ENCODE data around the gene CDCA5. TPM values are rescaled to one million over a fixed set of nuclear protein-coding genes. Genes with fewer than 3 reads are reported as not detected.

Gene CDCA5
- total and polyA plus RNA-seq, 8 donors: 0.08 to 1.2 (median 0.43) TPM

DNA sequence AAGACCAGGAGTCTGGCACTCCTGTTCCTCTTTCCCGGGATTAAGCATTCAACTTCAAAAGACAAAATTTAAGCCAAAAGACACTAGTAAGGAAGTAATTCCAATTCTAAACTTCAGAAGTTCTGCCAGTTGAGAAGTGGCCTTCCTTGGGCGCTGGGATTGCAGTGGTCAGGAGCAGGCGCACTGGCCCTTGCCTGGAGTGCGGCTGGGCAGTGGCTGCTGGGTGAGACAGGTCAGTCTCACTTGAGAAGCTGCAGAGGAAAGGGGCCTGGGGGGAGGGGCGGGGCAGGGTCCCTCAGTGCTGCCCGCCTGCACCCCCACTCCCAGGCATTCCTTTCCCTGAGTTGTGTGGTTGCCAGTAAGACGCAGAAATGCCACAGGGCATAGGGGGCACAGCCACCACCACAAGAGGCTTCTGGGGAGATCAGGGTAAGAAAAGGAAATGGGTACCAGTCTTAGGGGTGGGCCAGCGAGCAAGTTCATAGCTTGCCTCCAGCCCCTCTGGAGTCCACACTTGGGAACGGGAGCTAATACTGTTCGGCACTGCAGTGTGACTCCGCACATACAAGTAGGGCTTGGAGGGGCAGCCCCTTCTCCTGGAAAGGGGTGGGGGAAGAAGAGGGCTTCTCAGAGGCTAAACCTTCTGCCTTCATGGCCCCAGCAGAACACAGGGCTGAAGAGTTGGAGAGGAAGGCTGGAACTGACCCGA is 43.8 kb upstream of the CDCA5 start:
- FAIRE-seq (no peak), DNase-seq (no peak), ATAC-seq (peak in 1 of 4 donors; percentile 2)
- H3K4me1 ChIP-seq: peaks cover 0 to 18% (median 5%) of the 10 kb centered on the region in 3 donors
- WGBS, 2 donors: 74 to 85% methylated on average over 12 of the region's 12 CpGs
- no peak overlapping the region for H3K27ac ChIP-seq
- H3K36me3 ChIP-seq: peaks cover 6 to 70% (median 61%) of the 10 kb centered on the region in 3 donors
- TF ChIP-seq CTCF (IDR thresholded peaks at IDR 0.05): no peak
- H3K9me3 ChIP-seq: no peaks in the 10 kb centered on the region
- intact Hi-C loops (cut with DNase I): no loop called here
- no peaks in the 10 kb centered on the region for H3K27me3 ChIP-seq
- no peak overlapping the region for H3K4me3 ChIP-seq

DNA sequence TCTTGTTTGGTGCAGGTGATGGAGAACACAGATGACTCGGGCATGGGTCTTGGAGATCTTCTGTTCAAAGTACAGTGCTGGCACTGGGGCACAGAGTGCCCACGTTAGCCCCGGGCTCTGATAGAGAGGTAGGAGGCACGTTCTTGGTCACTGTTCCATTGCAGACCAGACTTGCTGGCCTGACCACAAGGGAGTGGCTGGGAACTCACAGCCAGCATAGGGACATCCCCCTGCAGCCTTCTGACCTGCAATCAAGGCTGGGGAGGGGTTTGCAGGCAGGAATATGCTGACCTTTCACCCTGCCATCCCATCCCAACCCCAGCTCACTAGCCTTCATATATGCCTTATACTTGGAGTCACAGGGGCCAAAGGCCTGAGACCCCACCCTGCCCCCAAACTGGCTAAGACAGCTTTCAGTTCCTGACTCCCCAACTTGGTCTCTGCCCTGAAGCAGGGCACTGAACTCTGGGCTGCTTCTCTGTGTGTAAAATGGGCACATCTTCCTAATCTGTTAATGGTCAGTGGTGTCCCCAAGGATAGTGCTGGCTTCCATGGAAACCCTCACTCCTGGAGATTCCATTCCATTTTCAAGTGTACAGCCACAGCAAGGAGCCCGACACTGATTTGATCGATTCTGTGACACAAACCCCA is 42.9 kb upstream of the CDCA5 start:
- no peak for ATAC-seq
- DNase-seq: no peak
- peaks cover 6 to 62% (median 60%) of the 10 kb centered on the region in 3 donors for H3K36me3 ChIP-seq
- H3K4me1 ChIP-seq: peaks cover 0 to 10% (median 0%) of the 10 kb centered on the region in 3 donors
- no peak overlapping the region for H3K4me3 ChIP-seq
- no peak for FAIRE-seq
- no peak for TF ChIP-seq CTCF (IDR thresholded peaks at IDR 0.05)
- H3K27me3 ChIP-seq: no peaks in the 10 kb centered on the region
- 59 to 78% methylated on average over 6 of the region's 6 CpGs for WGBS, 2 donors
- no peaks in the 10 kb centered on the region for H3K9me3 ChIP-seq
- intact Hi-C loops (cut with DNase I): no loop called here
- H3K27ac ChIP-seq: no peak overlapping the region

DNA sequence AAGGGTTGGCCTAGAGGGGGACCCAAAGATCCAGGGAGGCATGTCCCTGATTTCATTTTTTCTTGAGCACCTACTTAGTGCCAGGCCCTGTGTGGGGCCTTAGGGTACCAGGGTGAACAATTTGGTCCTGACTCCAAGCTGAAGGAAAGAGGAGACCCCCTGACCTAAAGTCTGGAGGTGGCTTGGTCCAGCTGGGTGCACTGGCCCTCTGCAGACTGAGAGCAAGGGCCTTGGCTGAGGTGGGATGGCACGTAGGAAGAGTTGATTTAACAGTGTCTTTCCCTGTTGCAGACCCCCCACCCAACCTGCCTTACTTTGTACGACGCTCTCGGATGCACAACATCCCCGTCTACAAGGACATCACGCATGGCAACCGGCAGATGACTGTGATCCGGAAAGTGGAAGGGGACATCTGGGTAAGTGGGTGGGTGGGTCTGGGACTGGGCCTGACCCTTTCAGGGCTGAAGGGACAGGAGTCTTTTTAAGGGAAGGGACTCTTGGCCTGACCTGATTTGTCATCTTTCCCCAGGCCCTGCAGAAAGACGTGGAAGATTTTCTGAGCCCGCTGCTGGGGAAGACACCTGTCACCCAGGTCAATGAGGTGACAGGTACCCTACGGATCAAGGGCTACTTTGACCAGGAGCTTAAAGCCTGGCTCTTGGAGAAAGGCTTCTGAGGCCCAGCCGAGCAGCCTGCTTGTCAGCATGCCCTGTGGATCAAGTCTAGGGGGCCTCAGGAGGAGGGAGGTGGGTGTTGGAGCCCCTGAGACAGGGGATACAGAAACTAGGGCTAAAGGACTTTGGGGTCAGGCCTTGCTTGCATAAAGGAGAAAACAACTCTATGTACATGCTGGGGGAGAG is 41.6 kb upstream of the CDCA5 start:
- no peak for FAIRE-seq
- intact Hi-C loops (cut with DNase I): no loop called here

GRCh38 chr11:65124480-65125196 is 40.8 kb upstream of the CDCA5 start:
- peaks cover 3 to 13% (median 7%) of the 10 kb centered on the region in 3 donors for H3K4me1 ChIP-seq
- 82 to 85% methylated on average over 5 of the region's 5 CpGs for WGBS, 2 donors
- no peaks in the 10 kb centered on the region for H3K27me3 ChIP-seq
- H3K4me3 ChIP-seq: no peak overlapping the region
- FAIRE-seq: no peak
- H3K36me3 ChIP-seq: peaks cover 7 to 52% (median 41%) of the 10 kb centered on the region in 3 donors
- H3K9me3 ChIP-seq: no peaks in the 10 kb centered on the region
- peak in 1 of 6 donors; percentile 2 for DNase-seq
- ATAC-seq: no peak
- no peak overlapping the region for H3K27ac ChIP-seq
- intact Hi-C loops (cut with DNase I): no loop called here
- TF ChIP-seq CTCF (IDR thresholded peaks at IDR 0.05): no peak

More for the DNA sequence above, 41.6 kb upstream of the CDCA5 start:
- DNase-seq: peak in 1 of 6 donors; percentile 20
- Histone ChIP-seq H3K27ac (no peak overlapping the region), H3K27me3 (no peaks in the 10 kb centered on the region), H3K4me1 (peaks cover 3 to 13% (median 7%) of the 10 kb centered on the region in 3 donors), H3K9me3 (no peaks in the 10 kb centered on the region), H3K36me3 (peaks cover 6 to 55% (median 47%) of the 10 kb centered on the region in 3 donors), H3K4me3 (no peak overlapping the region)
- no peak for ATAC-seq
- TF ChIP-seq CTCF (IDR thresholded peaks at IDR 0.05): no peak
- WGBS, 2 donors: 82 to 83% methylated on average over 12 of the region's 12 CpGs

All from pancreas (tissue), 10 donors.